ENCODE data around the gene B3GNT3.

Gene B3GNT3

DNA sequence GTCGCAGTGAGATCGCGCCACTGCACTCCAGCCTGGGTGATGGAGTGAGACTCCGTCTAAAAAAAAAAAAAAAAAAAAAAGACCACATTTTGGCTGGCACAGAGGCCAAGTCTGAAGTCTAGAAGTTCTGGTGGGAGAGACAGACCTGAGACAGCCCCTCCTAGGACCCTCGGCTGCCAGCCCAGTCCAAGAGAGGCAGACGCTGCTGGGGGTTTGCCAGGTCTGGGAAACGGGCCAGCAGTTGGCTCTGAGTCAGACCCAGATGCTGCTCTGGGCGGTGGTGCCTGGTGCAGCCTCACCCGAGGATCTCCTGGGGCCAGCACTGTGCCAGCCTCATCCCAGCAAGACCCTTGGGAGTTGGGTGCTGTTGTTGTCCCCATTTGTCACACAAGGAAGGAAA is 37.8 kb upstream of the B3GNT3 start:
- H3K27ac ChIP-seq: peak overlapping the region; percentile 76
- ChIA-PET POLR2A (ENCODE audit: low non-redundant PET) (no interaction called here), CTCF (interaction anchor here (1.0 kb wide), 1 partner anchor 31 kb away, joined by 3 read pairs; no protein-coding TSS in a partner anchor)
- DNase-seq (ENCODE audit: low spot score): peak; percentile 73
- TF ChIP-seq, protein P1, sequence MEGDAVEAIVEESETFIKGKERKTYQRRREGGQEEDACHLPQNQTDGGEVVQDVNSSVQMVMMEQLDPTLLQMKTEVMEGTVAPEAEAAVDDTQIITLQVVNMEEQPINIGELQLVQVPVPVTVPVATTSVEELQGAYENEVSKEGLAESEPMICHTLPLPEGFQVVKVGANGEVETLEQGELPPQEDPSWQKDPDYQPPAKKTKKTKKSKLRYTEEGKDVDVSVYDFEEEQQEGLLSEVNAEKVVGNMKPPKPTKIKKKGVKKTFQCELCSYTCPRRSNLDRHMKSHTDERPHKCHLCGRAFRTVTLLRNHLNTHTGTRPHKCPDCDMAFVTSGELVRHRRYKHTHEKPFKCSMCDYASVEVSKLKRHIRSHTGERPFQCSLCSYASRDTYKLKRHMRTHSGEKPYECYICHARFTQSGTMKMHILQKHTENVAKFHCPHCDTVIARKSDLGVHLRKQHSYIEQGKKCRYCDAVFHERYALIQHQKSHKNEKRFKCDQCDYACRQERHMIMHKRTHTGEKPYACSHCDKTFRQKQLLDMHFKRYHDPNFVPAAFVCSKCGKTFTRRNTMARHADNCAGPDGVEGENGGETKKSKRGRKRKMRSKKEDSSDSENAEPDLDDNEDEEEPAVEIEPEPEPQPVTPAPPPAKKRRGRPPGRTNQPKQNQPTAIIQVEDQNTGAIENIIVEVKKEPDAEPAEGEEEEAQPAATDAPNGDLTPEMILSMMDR (conservative IDR thresholded peaks at IDR 0.05; ENCODE audit: low read depth): no peak

GRCh38 chr19:17758515-17758914 is 36.4 kb upstream of the B3GNT3 start:
- no peak for DNase-seq (ENCODE audit: low spot score)
- H3K27ac ChIP-seq: peak overlapping the region; percentile 76
- ChIA-PET CTCF (interaction anchor here (0.6 kb wide), 1 partner anchor 989 kb away, joined by 3 read pairs; no protein-coding TSS in a partner anchor), POLR2A (ENCODE audit: low non-redundant PET) (no interaction called here)
- TF ChIP-seq, protein P1 (conservative IDR thresholded peaks at IDR 0.05; ENCODE audit: low read depth): no peak

GRCh38 chr19:17761148-17761547 is 33.8 kb upstream of the B3GNT3 start:
- ChIA-PET POLR2A (ENCODE audit: low non-redundant PET) (interaction anchor here (0.5 kb wide), 1 partner anchor 1752 kb away, joined by 5 read pairs; no protein-coding TSS in a partner anchor), CTCF (interaction anchor here (0.5 to 0.7 kb wide), 2 partner anchors 54 to 258 kb away, joined by 4 read pairs; no protein-coding TSS in a partner anchor)
- TF ChIP-seq, protein P1 (conservative IDR thresholded peaks at IDR 0.05; ENCODE audit: low read depth): no peak
- no peak for DNase-seq (ENCODE audit: low spot score)
- H3K27ac ChIP-seq: no peak overlapping the region

DNA sequence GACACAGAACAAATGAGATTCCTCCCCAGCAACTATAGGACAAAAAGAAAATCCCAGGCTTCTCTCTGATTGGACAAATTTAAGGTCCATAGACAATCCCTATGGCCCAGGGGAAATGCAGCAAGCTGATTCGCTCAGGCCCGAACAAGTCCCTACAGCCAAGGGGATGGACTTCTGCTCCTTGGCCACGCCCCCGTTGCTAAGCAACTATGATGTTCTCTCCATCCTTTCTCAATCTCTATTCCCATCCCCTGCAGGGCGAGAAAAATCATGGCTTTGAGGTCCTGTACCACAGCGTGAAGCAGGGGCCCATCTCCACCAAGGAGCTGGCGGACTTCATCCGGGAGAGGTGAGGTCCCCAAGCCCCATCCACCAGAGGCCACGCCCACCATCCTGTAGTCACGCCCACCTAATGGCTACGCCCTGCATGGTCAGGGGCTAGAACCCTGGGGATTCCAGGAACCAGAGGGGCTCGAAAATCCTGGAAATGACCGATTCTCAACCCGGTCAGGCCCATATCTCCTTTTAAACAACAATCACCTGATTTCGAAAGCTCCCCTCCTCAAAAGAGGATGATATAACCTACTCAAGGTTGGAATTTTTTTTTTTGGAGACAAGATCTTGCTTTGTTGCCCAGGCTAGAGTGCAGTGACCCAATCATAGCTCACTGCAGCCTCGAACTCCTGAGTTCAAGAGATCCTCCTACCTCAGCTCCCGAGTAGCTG is 32.3 kb upstream of the B3GNT3 start:
- 0 out of 2 replicates have a peak overlapping the region, but pooled peaks have one; percentile 1 for H3K27ac ChIP-seq
- TF ChIP-seq, protein P1 (conservative IDR thresholded peaks at IDR 0.05; ENCODE audit: low read depth): no peak
- POLR2A ChIA-PET (ENCODE audit: low non-redundant PET): no interaction called here
- peak; percentile 68 for DNase-seq (ENCODE audit: low spot score)
- CTCF ChIA-PET: interaction anchor here (0.6 to 1.0 kb wide), 4 partner anchors 10 to 37 kb away, joined by 3 to 6 read pairs (median 4); no protein-coding TSS in a partner anchor

DNA sequence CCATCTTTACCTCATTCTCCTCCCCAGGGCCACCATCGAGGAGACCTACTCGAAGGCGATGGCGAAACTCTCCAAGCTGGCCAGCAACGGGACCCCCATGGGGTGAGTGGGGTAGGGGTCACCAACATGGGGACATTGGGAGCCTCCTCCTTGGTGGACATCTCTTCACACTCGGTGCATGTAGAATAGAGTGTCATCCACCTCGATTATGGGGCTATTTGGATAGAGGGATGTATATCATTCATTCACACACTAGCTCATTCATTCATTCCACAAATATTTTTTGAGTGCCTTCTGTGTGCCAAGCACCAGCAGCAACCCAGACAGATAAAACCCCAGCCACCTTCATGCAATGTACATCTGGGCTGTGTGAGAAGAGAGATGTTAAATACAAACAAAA is 30.6 kb upstream of the B3GNT3 start:
- CTCF ChIA-PET: no interaction called here

DNA sequence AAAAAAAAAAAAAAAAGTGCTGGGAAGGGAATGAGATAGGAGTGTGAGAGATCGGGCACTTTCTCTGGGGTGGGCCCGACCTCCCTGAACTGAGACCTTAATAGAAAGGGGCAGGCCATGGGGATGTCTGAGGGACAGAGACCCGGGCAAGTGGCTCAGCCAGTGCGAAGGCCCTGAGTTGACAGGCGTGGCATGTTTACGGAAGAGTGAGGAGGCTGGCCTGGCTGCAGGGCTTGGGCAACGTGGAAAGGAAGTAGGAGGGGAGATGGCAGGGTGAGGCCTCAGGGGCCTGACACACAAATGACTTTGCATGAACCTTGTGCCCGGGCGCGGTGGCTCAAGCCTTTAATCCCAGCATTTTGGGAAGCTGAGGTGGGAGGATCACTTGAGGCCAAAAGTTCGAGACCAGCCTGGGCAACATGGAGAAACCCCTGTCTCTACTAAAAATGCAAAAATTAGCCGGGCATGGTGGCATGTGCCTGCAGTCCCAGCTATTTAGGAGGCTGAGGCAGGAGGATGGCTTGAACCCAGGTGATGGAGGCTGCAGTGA is 29.8 kb upstream of the B3GNT3 start:
- POLR2A ChIA-PET (ENCODE audit: low non-redundant PET): no interaction called here
- DNase-seq (ENCODE audit: low spot score): no peak
- CTCF ChIA-PET: no interaction called here
- TF ChIP-seq, protein P1 (conservative IDR thresholded peaks at IDR 0.05; ENCODE audit: low read depth): no peak
- H3K27ac ChIP-seq: peak overlapping the region; percentile 71

More for the DNA sequence above, 30.6 kb upstream of the B3GNT3 start:
- DNase-seq (ENCODE audit: low spot score): no peak
- TF ChIP-seq, protein P1 (conservative IDR thresholded peaks at IDR 0.05; ENCODE audit: low read depth): no peak
- POLR2A ChIA-PET (ENCODE audit: low non-redundant PET): no interaction called here
- H3K27ac ChIP-seq: peak overlapping the region; percentile 71

Measured in RWPE1 (cell line).